CD4-positive, alpha-beta T cell treated with Interleukin-15 for 4 hours (primary cell): ENCODE measurements around the gene MTFR1L.
A peak's percentile ranks its signal among the peaks of the same experiment; 100 is the strongest.

ENCODE experiments used
- DNase-seq: peaks from one replicate; pipeline ENCODE4 v3.0.0-alpha.2; 2020; ENCODE audit warnings: low spot score

The MTFR1L gene

DNA sequence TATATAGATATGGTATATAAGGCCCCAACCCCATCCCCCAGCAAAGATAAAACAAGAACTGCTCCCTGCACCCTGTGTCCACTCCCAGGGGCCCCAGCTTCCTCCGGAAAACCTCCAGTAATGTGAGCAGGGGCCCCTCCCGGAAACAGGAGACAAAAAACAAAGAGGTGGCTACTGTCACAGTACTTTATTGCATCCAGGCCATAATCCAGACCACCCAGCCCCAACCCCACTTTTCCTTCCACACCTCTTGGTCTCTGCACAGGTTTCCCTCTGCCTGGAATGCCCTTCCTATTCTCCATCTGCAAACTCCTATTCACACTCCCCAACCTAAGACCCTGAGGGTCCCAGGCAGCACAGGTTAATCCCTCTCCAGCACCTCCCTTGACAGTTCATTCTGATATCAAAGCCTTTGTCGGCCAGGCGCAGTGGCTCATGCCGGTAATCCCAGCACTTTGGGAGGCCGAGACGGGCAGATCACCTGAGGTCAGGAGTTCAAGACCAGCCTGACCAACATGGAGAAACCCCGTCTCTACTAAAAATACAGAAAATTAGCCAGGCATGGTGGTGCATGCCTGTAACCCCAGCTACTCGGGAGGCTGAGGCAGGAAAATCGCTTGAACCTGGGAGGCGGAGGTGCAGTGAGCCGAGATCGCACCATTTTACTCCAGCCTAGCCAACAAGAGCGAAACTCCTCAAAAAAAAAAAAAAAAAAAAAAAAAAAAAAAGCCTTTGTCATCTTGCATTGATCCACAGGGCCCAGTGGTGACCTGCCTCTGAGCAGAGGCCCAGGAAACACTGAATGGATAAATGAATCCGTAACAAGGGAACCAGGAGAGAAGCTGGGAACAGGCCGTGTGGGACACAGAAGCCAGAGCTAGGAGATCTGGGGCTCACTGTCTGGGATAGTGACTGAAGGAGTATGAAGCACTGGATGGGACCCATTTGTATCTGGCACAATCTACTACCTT lies 41.8 kb downstream of the MTFR1L start:
- DNase-seq, result no peak

DNA sequence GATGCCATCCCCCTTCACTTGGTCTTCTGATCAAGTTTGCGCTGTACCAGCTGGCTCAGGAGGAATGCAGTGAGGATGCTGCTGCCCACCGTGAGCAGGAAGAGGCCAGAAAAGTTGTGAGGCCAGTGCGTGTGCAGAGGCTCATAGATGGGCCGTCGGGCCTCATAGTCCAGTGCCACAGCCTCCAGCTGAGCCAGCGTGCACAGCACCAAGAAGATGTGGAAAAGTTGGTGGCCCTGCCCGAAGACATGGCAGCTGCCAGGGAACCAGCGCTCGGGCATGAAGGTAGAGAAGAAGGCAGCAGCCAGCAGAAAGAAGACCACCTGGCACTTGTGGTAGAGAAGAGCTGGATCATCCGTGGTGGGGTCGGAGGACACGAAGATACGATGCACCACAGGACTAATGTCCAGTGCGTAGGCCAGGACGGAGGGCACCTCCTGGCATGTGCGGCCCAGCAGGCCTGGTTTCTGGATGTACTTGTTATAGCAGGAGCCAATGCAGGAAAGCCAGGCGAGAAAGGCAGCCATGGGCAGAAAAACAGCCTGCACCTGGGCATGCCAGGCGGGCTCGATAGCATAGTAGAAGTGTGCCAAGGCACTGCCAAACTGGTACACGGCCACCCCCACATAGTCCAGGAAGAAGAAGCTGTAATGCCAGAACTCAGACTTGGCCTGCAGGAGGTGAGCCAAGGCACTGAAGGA lies 43.2 kb downstream of the MTFR1L start:
- no peak for DNase-seq

DNA sequence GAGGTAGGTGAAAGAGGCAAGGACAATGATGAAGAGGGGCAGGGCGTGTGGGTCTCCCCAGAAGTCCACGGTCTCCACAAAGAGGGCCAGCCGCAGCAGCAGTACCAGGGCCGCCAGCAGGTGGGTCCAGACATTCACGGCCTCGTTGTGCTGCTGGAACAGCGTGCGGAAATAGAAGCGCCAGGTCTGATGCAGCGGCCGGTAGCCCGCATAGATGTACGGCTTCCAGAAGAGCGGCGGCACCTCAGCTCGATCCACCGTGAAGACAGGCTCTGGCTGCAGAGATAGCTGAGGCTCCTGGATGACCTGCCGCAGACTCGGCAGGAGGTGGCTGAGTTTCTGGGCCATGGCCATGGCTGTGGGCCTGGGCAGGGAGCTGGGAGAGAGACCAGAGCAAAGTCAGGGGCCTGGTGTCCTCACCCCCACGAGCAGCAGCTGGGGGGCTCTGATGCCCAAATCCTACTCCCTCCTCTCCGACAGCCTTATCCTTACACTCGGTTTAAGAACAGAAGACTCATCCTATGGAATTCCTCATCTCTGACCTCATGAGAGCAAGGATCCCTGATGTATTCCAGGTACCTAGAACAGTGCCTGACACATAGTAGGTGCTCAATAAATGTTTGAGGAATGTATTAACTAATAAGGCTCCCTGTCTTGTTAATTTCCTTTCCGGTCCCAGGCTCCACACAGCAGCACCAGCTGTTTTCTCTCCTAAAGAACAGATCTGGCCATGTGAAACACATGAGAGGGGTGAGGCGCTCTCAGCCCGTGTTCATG lies 43.9 kb downstream of the MTFR1L start:
- no peak for DNase-seq

DNA sequence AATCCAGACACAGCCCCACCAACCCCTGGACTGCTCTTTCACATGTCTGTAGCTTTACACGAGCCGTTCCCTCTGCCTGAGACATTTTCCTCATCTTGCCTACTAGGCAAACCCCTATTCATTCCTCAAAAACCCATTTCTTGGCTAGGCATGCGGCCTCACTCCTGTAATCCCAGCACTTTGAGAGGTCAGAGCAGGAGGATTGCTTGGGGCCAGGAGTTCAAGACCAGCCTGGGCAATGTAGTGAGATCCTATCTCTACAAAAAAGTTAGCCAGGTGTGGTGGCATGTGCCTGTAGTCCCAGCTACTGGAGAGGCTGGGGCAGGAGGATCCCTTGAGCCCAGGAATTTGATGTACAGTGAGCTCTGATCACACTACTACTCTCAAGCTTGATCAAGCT lies 44.7 kb downstream of the MTFR1L start:
- no peak for DNase-seq

DNA sequence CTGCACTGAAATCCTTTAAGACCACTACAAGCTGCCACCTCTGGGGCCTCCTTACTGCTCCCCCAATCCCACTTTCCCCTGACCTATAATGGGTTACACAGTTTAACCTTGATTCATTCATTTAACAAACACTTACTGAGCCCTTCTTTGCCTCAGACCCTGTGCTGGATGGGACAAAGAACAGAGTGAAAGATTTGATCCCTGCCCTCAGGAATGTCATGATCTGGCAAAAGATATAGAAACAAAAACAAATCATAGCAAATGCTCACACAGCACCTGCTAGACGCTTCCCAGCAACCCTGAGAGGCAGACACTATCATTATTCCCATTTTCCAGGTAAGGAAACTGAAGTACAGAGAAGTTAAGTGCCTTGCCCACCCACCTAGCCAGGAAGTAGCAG lies 46.5 kb downstream of the MTFR1L start:
- DNase-seq, result no peak

DNA sequence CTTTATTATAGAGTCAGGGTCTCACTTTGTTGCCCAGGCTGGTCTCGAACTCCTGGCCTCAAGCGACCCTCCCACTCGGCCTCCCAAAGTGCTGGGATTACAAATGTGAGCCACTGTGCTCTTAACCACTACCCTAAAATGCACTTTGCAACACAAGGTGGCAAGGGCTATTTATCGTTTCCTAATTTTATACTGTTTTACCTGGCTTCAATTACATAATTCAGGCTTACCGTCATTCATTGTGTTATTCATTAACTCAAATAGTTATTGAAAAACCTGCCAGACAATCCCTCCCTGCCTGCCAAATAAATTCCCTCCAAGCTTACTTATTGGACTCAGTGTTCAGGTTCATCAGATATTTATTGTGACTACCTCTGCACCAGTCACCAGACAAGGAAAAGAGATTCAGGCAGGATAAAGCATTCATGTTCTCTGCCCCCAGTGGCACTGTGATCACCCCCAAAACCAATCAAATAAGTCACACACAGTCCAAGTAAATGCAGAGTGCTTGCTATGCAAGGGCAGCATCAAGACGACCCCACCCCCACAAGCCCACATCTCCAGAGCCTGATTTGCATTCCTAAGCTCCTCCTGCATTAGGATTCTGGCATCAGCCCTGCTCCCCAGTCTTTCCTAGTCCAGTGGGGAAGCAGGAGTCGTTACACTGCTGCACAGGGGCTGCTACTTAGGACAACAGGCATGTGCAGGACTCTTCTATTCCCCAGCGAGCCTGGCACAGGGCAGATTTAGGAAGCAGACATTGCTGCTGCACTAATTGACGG lies 47.6 kb downstream of the MTFR1L start:
- DNase-seq, result no peak

DNA sequence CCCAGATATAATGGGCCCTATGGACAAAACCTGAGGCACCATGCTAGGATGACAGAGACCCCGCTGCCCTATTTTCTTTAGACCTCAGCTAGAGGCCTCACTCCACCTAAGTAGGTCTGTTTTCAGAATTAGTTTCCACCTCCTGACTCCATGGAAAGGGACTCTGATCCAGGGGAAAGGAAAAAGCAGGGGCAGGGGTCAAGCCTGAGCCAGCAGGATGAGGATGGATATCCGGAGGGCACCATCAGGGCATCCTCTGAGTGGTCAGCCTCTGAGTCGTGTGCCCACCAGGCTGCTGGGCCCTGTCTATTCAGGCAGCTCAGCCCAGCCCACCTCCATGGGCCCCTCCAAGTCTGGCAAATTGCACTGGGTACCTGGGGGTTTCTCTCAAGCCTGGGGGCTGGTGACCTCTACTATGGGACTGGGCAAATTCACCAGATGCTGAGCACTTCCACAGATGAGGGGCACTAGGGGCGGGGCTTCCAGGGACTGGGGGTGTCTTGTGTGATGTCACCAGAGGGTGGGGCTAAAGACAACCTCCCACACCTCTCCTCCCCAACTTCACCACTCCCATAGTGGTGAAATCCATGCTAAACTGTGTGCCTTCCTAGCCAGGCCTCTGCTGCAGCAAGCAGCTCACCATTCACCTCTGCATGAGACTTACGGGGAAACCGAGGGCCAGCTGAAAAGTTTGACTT lies 50.3 kb downstream of the MTFR1L start:
- no peak for DNase-seq

DNA sequence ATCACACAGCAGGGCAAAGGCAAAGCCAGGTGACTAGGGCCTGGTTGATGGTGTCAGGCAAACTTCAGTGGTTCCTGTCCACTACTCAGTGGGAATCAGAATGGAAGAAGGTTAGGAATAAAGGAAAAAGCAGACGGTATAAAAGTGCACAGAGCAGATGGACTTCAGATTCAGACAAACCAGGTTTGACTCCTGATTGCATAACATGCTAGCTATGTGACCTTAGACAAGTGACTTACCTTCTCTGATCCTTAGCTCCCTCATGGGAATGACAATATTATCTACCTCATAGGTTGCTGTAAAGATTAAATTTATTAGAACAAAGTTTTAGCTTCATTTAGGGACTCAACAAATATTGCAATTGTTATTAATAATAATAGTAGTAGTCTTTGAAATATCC lies 50.9 kb downstream of the MTFR1L start:
- no peak for DNase-seq

DNA sequence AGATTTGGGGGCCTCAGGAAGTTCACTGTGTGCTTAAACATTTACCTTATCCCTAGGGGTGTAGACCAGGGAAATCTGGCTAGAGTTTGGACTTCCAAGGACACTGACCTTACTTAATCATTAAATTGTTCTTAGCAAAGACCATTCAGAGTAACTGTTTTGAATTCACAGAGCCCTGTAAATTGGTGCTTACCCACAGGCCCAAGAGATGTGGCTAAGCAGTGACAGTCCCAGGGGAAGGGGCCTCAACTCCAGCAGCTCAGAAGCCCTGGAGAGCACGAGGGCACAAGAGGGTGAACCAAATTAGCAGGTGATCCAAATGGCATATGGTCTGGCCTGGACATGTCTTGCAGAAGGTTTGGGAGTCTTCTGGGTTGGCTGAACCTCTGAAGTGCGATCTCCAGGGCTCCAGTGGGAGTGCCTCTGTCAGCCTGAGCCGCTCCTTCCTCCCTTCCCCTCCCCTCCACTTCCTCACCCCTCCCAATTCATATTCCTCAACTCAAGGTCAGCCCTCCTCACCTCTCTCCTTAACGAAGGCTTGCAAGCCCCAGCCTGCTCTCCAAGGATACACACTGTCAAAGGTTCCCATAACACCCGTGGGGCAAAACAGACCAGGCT lies 51.4 kb downstream of the MTFR1L start:
- no peak for DNase-seq

DNA sequence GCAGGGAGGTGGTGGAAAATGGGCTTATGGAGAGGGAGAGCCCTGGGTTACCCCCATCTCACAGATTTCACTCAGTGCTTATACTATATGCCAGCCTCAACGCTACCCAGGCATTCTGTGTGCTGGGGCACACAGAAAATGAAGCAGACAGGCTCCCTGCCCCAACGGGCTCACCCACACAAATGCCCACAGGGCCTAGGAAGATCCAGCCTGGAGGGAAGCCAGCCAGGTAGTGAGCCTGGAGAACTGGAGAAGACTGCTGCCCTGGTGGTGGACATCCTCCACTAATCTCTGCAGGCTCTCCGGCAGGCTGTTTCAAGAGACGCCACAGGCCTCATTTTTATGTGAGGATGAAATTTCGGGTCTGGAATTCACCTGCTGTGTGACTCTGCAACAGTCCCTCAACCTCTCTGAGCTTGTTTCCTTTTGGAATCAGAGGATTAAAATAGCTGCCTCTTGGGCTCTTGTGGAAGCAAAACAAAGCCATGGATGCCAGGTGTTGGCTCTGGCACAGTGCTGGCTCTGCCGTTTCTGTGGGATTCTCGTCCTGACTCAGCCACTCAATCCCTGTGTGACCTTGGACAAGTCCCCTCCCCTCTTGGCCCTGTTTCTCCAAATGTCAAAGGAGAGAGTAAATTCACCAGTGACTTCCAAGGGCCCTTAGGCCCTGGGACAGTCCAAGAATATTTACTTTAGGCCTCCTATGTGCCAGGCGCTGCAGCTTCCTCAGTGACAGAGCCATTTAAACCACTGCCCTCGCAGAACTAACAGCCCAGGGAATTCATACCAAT lies 52.1 kb downstream of the MTFR1L start:
- no peak for DNase-seq

DNA sequence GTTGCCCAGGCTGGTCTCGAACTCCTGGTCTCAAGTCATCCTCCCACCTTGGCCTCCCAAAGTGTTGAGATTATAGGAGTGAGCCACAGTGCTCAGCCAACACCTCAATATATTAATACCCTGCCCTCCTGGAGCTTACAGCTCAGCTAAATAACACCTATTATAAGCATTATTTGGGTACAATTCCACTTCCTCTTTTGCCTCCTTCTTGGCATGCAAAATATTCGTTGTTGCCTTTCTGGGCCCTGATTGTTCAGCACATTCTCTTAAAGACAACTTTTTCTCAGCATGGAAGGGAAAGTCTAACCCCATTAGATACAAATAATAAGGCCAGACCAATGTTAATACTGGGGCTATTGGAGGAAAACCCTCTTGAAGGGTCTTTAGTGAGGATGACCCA lies 53.0 kb downstream of the MTFR1L start:
- DNase-seq, result no peak

DNA sequence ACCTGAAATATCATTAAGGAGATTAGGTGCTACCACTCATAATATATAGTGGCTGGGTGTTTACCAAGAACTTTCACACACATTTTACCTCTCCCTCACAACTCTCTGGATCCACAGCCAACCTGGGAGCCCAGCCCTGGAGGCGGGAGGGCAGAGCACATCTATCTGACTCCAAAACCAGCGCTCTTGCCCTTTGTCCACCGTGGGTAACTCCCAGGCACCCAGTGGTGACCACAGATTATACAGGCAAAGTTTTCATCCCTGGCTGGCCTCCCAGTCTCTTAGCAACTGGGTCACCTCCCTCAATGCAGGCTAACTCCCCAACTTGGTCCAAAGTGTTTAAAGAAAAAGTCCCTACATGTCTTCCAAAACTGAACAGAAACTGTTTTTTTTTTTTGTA lies 53.4 kb downstream of the MTFR1L start:
- no peak for DNase-seq

DNA sequence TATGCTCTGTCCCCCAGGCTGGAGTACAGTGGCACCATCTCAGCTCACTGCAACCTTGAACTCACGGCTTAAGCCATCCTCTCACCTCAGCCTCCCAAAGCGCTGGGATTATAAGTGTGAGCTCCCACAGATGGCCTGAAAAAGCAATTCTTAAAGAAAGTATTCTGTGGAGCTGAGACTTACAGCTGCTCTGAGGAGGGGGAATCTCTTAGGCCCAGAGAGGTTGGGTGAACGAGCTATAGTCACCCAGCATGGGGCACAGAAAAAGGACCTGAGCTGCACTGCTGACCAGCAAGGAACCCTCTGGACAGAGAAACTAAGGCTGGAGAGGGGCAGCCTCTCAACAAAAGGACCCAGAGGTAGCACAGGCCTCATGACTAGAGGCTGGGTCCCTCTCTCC lies 54.5 kb downstream of the MTFR1L start:
- DNase-seq, result no peak

DNA sequence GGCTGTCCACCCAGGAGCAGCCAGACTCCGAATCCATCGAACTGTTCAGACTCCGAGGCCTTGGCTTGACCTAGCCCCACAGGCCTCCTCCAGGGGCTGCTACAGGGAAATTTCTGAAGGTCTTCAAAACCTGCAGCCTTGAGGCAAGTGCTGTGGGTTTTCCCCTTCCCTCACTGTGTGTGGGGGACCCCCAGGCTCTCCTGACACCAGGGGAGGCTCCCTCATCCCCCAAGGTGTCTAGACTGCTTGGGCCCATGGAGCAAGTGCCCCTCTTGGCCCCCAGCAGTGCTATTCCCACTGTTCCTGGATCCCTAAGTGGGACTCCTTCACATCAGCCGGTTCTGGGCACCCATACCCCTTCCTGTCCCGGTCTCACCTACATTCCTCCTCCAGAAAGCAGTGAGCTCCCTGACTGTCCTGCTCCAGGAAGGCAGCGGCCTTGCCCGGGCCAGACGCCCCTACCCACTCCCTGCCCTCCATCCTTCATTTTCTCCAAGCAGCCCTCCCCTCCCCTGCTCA lies 54.9 kb downstream of the MTFR1L start:
- no peak for DNase-seq

DNA sequence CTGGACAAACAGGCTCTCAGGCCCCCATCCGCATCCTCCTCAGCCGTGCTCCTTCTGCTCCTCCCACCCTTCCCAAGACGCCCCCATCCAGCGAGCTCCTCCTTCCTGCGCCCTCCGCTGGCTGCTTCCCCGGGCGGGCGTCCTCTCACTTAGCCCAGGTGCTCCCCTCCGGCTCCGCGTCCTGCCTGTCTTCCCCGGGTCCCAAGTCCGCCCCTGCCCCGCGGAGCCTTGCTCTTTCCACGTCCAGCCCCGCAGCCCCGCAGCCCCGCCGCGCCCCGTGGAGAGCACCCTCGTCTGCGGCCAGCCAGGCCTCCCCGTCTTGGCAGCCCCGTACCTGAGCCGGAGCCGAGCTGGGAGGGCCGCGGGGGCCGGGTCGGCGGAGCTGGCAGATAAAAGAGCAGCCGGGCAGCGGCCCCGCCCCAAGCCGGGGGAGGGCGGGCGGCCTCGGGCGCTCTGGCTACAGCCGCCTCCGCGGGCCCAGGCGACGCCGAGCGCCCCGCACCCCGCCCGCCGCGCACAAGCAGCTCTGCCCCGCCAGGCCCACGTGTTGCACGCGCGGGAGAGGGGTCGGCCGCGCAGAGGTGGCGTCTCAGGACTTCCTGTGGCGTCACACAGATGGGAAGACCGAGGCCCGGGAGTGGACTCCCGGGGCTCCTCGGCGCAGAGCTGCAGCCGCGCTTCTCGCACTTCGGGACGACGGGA lies 55.6 kb downstream of the MTFR1L start, which contains the start of gene PAQR7:
Gene PAQR7 (minus strand): TSS at position 555 of the 702 bp plus-strand sequence. CDS start 11,869 bp downstream, outside the sequence.
- peak; percentile 46 for DNase-seq

DNA sequence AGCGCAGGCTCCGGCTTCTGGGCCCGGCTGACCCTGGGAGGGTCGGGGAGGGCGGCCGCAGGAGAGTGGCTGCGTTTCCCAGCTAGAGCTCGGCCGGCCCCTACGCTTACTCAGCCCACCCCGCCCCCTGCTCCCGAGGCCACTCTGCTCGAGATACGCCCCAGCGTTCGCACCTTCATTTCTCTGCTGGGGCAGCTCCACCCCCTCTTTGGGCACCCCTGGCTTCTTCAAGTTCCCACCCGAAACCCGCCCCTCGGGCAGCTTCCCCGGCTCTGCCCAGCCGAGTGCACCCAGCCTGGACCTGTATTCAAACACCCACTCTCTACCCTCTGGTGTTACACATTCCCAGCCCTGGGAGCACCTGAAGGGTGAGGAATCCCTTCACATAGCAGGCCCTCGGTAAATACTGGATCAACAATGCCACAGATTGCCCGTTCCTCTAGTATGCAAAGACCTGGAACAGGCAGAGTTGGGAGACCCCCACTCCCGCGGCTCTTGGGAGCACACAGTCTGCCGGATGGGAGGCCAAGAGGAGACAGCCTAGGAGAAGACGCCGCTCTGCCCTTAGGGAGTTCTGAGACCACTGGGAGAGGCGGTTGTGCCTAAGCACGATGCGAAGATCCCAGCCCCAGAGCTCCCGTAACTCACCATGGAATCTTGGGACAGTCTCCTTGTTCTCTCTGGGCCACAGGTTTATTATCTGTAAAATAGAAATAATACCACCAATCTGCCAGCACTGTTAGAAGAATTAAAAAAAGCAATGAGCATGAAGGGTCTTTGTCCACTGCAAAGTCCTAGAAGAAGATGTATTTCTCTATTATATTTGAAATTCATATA lies 56.3 kb downstream of the MTFR1L start:
- no peak for DNase-seq

DNA sequence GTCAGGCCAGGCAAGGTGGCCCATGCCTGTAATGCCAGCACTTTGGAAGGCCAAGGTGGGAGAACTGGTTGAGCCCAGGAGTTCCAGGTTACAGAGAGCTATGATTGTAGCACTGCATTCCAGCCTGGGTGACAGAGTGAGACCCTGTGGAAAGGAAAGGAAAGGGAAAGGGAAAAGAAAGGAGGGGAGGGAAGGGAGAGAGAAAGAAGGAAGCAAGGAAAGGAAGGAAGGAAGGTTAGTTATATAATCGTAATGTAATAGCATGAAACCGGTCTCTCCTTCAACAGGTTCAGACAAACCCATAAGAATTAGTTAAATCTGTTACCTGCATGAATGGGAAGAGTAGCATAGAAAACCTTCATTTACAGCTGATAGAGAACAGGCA lies 56.9 kb downstream of the MTFR1L start:
- DNase-seq, result no peak

DNA sequence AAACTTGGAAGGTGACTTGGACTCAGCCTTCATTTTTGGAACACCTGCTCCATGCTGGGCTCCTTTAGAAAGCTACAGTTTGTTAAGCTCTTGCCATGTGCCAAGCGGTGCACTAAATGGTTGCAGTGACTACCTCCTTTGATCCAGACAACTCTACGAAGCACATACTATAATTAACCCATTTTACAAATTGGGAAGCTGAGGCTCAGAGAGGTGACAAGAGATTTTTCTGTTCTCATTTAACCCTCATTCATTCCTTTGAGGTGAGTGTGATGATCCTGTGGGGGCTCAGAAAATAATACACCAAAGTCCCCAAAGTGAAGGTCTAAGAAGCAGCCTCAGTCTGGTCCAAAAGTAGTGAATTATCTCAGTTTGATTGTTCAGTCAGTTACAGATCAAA lies 57.4 kb downstream of the MTFR1L start:
- DNase-seq, result no peak
